Osteocyte (in vitro differentiated cells): ENCODE results near the gene MTERF4. TPM values are rescaled to one million over a fixed set of nuclear protein-coding genes. Genes with fewer than 3 reads are reported as not detected.

Experiments
- DNase-seq: peaks from one replicate; pipeline ENCODE4 v3.0.0; 2021; ENCODE audit warnings: mixed read lengths; ENCODE audit not compliant: unreplicated experiment; ENCODE audit errors: extremely low spot score
- H3K27ac Mint-ChIP-seq: one replicate; pipeline ENCODE4 v1.8.0; 2021; ENCODE audit warnings: mild to moderate bottlenecking, mixed read lengths; ENCODE audit not compliant: unreplicated experiment
- H3K27me3 Mint-ChIP-seq: one replicate; pipeline ENCODE4 v1.8.0; 2021; ENCODE audit warnings: mixed read lengths; ENCODE audit not compliant: unreplicated experiment
- H3K36me3 Mint-ChIP-seq: one replicate; pipeline ENCODE4 v1.8.0; 2021; ENCODE audit warnings: mixed read lengths; ENCODE audit not compliant: unreplicated experiment
- H3K4me1 Mint-ChIP-seq: one replicate; pipeline ENCODE4 v1.8.0; 2021; ENCODE audit warnings: mixed read lengths; ENCODE audit not compliant: unreplicated experiment
- H3K4me3 Mint-ChIP-seq: one replicate; pipeline ENCODE4 v1.8.0; 2021; ENCODE audit warnings: mild to moderate bottlenecking, moderate library complexity, mixed read lengths; ENCODE audit not compliant: unreplicated experiment
- H3K9me3 Mint-ChIP-seq: one replicate; pipeline ENCODE4 v1.8.0; 2021; ENCODE audit warnings: mixed read lengths; ENCODE audit not compliant: unreplicated experiment
- CTCF ChIP-seq: fragments of 200-600 bp; sonication (generic); IDR thresholded peaks from 2 replicates; pipeline ENCODE4 v1.5.0; 2021; ENCODE audit warnings: antibody characterized with exemption, mild to moderate bottlenecking, moderate library complexity
- total RNA-seq: library from RNA; stranded (reverse); gene quantifications from 2 replicates; pipeline ENCODE4 v1.2.1, GENCODE V29; 2021

The MTERF4 gene
- total RNA-seq, 1 donor from 2014 or later: 36.8 TPM

GRCh38 chr2:241092677-241093076 lies 9.4 kb downstream of the MTERF4 start:
- H3K9me3 Mint-ChIP-seq: no peaks in the 10 kb centered on the region
- peak overlapping the region; percentile 26 for H3K4me3 Mint-ChIP-seq
- TF ChIP-seq CTCF: no peak
- peaks cover 46% of the 10 kb centered on the region for H3K36me3 Mint-ChIP-seq
- H3K4me1 Mint-ChIP-seq: peaks cover 21% of the 10 kb centered on the region
- no peak for DNase-seq
- peak overlapping the region; percentile 47 for H3K27ac Mint-ChIP-seq
- no peaks in the 10 kb centered on the region for H3K27me3 Mint-ChIP-seq

- H3K4me3 Mint-ChIP-seq: no peak overlapping the region
- H3K36me3 Mint-ChIP-seq: peaks cover 48% of the 10 kb centered on the region
- no peak for DNase-seq
- H3K27me3 Mint-ChIP-seq: no peaks in the 10 kb centered on the region
- peaks cover 21% of the 10 kb centered on the region for H3K4me1 Mint-ChIP-seq
- no peaks in the 10 kb centered on the region for H3K9me3 Mint-ChIP-seq
- no peak for TF ChIP-seq CTCF
- H3K27ac Mint-ChIP-seq: no peak overlapping the region
Measured at GRCh38 chr2:241091734-241092445, 10.2 kb downstream of the MTERF4 start.

GRCh38 chr2:241091201-241091600 lies 10.9 kb downstream of the MTERF4 start:
- H3K4me1 Mint-ChIP-seq: peaks cover 21% of the 10 kb centered on the region
- no peak overlapping the region for H3K27ac Mint-ChIP-seq
- DNase-seq: no peak
- H3K4me3 Mint-ChIP-seq: no peak overlapping the region
- no peaks in the 10 kb centered on the region for H3K9me3 Mint-ChIP-seq
- H3K36me3 Mint-ChIP-seq: peaks cover 50% of the 10 kb centered on the region
- no peaks in the 10 kb centered on the region for H3K27me3 Mint-ChIP-seq
- TF ChIP-seq CTCF: no peak

- DNase-seq: no peak
- H3K4me1 Mint-ChIP-seq: peaks cover 19% of the 10 kb centered on the region
- H3K9me3 Mint-ChIP-seq: peaks cover 5% of the 10 kb centered on the region
- no peak overlapping the region for H3K27ac Mint-ChIP-seq
- H3K4me3 Mint-ChIP-seq: no peak overlapping the region
- H3K27me3 Mint-ChIP-seq: no peaks in the 10 kb centered on the region
- TF ChIP-seq CTCF: no peak
- peaks cover 55% of the 10 kb centered on the region for H3K36me3 Mint-ChIP-seq
Measured at GRCh38 chr2:241088791-241089732, 13.0 kb downstream of the MTERF4 start.

GRCh38 chr2:241088376-241088775 lies 13.7 kb downstream of the MTERF4 start:
- peaks cover 5% of the 10 kb centered on the region for H3K9me3 Mint-ChIP-seq
- peaks cover 55% of the 10 kb centered on the region for H3K36me3 Mint-ChIP-seq
- DNase-seq: no peak
- no peak overlapping the region for H3K27ac Mint-ChIP-seq
- H3K4me3 Mint-ChIP-seq: no peak overlapping the region
- peaks cover 14% of the 10 kb centered on the region for H3K4me1 Mint-ChIP-seq
- no peak for TF ChIP-seq CTCF
- no peaks in the 10 kb centered on the region for H3K27me3 Mint-ChIP-seq
